Activated gamma-delta T cell treated with anti-CD3 and anti-CD28 coated beads, Interleukin-2, amount 50 U/mL, for 16 hours (primary cell): Measurements from ENCODE around the gene IPO9.

Experiments used
- DNase-seq: peaks from one replicate; pipeline ENCODE4 v3.0.0-alpha.2; 2020; ENCODE audit warnings: low read depth

Gene IPO9

DNA sequence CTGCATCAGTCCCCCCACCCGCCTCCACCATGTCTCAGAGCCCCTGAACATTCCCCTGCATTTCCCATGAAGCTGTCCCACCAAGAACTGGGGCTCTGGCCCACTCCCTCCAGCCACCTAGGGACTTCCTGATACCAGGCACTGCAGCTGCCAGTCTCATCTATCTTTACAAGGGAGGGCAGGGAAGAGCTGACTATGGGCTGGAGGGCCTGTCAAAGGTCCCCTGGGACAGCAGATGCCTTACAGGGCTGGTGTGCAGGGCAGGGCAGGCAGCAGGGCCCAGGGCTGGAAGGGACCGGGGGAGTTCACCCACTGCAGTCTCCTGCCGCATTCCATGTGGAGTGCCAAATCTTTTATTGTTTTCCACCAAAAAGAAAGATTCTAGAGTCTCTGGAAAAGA is 77.4 kb downstream of the IPO9 start:
- DNase-seq: no peak

DNA sequence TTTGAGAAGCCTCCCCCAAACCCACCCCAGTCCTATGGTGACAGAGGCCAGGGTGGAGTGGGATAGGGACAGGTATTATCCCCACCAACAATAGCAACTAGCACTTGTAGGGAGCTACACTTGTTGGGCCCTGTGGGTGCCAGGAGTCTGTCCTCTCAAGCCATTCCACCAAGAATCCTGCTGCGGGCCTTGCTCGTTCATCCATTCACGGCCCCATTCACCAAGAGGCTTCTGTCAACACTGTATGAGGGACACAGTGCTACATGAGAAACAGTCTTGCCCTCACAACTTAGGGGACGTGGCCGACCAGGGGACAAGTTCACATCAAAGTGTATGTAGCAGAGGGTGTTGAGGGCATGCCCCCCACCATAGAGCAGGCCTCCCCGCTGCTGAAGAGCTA is 78.7 kb downstream of the IPO9 start:
- no peak for DNase-seq

DNA sequence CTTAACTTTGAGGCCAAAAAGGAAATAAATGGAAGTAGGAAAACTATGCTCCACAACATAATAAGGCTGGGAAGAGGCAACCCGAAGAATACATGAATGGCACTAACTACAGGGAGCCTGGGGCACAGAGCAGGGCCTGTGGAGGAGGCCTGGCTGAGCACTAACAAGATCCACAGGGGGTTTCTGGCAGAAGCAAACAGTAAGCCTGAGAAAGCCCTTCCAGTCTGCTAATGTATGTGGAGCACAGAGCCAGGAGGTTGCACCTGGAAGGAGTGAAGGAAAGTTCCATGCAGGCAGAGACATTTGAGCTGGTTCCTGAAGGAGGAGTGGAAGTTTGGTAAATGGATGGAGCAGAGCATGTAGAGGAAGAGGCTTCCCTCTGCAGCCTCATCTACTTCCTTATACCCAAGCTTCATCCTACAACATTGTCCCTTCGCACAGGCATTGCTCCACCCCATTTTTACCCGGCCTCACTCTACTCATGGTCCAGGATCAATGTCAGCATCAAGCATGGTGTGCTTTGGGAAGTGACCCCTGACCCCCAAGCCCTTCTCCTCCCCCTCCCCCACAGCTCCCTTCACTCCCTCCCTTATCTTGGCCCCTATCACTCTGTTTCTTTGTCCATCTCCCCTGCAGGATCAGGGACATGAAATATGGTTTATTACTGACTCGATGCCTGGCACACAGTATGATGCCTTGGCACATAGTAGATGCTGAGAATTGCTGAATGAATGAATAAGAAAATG is 83.0 kb downstream of the IPO9 start:
- DNase-seq: no peak

DNA sequence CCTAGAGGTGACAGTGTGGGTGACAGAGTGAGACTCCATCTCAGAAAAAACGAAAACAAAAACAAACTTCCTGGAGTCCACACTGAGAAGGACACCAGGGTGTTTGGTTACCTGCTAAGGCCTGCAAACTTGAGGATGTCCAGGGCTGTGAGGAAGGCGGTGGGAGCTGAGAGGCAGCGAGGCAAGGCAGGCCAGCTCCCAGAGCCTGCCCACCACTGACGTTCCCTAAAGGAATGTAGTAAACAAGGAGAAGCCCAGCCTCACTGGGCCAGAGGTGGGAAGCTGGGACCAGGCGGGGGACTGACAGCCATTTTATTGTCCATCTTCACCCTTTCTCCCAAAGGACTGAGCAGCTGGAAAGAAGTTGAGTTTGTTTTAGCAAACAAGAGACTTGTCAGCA is 83.9 kb downstream of the IPO9 start:
- no peak for DNase-seq

DNA sequence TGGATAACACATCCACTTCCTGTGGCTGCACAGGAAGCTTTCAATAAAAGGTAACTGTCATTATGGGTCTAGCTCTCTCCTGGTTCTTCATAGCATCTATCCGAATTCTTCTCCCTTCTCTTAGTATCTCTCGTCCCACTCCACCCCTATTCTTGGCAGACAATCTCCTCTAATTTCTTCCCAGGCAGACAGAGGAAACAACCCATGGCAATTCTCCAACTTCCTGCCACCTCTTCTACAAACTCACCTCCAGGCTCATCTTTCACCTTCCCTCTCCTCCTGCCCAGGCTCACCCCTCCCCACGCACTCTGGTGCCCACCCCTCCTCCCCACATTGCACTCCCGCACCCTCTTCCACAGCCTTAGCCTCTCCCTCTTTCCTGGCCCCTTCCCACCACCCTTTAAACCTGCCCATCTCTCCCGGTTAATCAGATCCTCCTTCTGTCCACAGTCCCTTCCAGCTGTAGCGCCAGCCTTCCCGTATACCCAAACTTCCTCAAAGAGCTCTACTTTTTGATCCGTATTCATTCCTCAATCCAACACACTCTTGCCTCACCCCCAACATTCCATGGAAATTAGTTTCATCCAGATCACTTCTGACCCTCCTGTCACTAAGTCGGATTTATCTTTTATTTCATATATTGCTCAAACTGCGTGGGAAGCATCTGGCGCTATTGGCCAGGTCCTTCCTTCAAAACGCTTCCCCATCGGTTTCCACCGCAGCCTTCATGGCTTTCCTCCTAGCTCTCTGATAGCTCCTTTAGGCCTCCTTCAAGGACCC is 85.7 kb downstream of the IPO9 start:
- DNase-seq: no peak

DNA sequence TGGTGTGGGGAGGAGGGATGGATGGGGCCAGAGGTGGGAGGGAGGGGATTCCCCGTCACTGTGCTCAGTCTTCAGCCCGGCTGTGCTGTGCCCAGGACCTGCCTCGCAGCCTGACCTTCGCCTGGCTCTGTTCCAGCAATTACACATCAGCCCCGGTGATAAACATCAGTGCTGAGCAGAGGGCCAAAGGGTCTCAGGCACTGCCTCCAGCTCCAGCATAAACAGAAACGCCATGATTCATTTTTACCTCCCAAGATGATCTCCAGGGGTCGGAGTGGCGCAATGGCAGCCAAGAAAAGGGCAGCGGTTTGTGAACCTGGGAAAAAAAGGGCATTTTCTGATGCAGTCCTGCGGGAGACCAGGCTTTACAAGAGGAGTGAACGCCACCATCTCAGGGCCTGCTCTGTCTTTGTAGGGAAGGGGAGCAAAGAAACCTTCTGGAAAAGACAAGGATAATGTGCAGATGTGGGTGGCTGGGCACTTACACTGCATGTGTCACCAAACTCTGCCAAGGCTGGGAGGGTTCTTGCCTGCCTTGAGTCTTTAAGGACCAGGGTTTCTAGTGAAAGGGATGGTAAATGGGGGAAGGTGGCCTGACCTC is 87.8 kb downstream of the IPO9 start:
- no peak for DNase-seq

DNA sequence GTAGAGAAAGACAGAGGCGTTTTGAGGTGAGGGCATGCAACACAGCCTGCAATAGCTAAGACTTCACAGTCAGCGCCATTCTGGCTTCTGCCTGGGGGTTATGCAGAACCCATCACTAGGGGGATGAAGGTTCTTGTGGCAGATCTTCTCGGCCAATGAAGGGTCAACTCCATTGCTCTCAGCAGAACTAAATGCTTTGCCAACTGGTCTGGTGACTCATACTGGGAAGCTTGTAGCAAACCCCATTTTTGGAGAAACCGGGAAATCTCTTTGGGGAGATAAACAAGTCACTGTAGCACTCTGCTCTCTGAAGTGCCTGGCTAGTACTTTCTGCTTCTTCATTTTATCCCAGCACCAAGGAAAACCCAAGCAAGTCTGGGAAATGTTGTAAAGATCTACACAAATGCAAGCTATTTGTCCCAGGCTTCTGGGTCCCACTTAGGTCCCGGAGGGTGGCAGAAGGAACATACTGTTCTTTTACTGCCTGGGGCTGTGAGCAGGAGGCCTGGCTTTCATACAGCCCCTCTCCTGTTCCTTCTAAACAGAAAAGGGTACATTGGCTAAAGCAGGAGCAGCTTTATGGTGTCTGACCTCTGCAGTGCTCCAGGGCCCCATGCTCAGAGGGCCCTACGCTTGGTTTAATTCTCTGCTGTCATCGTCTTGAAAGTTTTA is 88.5 kb downstream of the IPO9 start:
- no peak for DNase-seq

DNA sequence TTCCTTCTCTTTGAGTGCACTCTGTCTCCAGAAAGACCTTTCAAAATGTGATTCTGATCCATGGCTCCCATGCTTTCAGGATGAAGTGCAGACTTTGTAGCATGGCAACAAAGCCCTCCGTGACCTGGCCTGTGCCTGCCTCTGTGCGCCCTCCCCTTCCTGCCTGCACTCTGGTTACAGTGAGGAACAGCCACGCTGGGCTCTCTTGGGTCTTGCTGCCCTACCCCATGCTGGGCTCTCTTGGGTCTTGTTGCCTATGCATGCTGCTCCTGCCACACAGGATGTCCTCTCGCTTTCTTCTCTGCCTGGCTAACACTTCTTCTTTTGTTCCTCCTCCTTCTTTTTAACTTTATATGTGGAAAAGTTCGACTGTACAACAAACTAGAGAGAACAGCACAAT is 89.4 kb downstream of the IPO9 start:
- no peak for DNase-seq

DNA sequence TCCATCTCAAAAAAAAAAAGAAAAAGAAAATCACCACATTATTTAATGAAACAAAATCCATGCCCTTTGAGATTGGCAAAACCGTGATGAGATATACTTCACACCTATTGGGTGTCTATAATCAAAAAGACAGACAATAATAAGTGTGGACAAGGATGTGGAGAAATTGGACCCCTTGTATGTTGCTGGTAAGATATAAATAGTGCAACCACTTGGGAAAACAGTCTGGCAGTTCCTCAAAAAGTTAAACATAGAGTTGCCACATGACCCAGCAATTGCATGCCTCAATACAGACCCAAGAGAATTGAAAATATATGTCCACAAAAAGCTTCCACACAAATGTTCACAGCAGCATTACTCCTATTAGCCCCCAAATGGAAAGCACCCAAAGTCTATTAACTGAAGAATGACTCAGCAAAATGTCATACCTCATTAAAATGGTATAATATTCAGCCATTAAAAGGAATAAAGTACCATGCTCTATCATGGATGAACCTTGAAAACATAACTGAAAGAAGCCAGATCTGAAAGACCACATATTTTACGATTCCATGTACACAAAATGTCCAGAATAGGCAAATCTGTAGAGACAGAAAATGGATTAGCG is 93.1 kb downstream of the IPO9 start:
- no peak for DNase-seq

DNA sequence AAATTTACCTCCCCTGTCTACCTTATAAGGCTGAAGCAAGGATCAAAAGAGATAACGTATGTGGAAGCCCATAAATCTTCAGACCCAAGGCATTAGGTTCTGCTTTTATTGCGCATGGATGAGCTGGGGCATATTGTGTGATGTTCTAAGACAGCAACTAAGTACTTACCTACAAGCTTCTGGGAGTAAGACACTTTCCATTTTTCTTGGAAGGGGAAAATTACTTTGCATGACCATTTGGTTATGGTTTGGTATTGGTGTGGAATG is 96.3 kb downstream of the IPO9 start:
- DNase-seq: no peak

DNA sequence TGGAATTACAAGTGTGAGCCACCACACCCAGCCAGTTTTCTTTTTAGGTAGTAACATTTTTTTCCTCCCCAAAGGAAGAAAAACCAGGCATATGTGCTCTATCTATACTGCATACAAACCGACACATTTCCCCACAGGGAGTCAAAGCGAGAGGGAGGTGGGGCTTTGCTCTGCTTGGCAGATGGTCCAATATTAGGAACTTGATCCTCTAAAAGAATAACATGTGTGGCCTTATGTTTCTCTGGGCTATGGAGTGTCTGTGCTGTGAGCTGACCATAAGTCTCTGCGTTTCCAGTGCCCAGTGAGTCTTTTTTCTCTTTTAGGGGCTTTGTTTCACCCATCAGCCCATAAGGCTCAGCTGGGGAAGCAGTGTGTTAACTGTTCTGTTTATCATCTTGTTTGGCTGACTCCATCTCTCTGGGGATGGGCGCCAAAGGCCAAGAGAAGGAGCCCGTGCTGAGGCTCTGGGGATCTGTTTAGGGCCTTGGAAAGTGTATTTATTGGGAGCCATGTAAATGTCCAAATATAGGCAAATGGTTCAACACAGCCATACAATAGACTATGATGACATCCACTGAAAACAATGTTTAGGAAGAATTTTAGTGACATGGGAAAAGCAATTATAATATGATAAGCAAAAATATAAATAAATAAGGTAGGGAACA is 97.2 kb downstream of the IPO9 start:
- no peak for DNase-seq

DNA sequence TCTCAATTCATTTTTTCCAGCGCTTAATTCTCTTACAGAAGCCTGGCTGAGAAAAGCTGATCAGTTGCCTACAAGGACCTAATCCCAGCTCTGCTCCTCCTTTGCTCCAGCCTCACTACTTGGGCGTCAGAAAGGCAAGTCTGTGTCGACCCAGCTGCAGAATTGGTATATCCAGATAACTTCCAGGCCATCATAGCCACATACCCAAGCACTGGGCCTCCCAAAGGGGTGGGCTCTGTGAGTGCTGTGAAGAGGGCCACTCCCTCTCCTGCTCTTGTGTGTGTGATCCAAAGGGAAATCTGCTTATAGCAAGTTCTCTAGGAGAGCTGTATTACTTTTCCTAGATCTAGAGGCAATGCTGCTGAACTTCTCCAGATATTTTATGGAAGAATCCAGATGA is 99.3 kb downstream of the IPO9 start:
- DNase-seq: no peak

DNA sequence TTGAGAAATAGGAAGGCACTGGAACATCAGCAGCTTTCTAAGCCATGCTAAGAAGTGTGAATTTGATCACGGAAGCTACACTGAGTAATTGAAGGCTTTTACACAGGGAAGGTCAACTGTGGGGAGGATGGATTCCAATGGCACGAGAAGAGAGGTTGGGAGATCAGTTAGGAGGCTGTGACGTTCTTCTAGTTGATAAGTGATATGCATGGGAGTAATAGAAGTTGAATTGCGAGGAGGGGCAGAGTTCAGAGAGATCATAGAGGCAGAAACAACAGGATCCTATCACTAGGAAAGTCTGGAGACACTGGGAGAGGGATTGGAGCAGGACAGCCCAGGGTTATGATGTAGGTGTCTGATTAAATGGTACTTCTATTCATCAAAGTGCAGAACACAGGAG is 101.2 kb downstream of the IPO9 start:
- DNase-seq: no peak

DNA sequence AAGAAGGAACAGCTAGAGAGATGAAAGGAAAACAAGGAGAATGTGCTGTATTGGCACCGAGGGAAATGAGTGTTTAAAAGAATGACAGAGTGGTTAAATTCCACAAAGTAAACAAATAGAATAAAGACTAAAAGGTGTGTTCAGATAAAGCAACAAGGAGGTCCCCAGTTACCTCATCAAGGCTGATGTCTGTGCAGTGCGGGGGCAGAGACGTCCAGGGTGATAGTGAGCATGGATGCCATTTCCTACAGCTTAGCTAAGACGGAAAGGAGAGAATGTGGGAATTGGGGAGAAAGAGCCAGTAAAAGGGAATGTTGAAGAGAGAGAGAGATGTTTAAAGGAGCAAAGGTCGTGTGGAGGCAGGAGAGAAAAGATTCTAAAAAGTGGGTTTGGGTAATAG is 101.8 kb downstream of the IPO9 start:
- DNase-seq: no peak
